HG02885 (cell line): ENCODE results near the gene ACAN.

Source experiments
- ATAC-seq: cut with Tn5 transposase; IDR thresholded peaks from one replicate; pipeline ENCODE4 v1.9.1; 2021; ENCODE audit warnings: mild to moderate bottlenecking; ENCODE audit not compliant: unreplicated experiment, poor library complexity

The ACAN gene

GRCh38 chr15:88839146-88839545 is 35.9 kb downstream of the ACAN start:
- ATAC-seq: no peak

DNA sequence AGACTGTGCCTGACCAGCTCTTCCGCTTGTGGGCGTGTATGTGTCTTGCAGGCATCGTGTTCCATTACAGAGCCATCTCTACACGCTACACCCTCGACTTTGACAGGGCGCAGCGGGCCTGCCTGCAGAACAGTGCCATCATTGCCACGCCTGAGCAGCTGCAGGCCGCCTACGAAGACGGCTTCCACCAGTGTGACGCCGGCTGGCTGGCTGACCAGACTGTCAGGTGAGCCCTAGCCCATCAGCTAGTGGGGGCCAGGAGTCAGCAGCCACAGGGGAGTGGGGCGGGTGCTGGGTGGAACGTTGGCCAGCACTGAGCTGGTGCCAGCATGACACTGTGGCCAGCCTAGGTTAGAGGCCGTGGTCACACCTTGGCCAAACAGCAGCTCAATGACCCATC is 36.7 kb downstream of the ACAN start:
- no peak for ATAC-seq

- no peak for ATAC-seq
Measured at GRCh38 chr15:88841236-88841635, 38.0 kb downstream of the ACAN start.

- ATAC-seq: no peak
Measured at GRCh38 chr15:88842156-88842555, 38.9 kb downstream of the ACAN start.

GRCh38 chr15:88843334-88843733 is 40.1 kb downstream of the ACAN start:
- ATAC-seq: no peak

GRCh38 chr15:88844749-88845386 is 41.6 kb downstream of the ACAN start:
- no peak for ATAC-seq

DNA sequence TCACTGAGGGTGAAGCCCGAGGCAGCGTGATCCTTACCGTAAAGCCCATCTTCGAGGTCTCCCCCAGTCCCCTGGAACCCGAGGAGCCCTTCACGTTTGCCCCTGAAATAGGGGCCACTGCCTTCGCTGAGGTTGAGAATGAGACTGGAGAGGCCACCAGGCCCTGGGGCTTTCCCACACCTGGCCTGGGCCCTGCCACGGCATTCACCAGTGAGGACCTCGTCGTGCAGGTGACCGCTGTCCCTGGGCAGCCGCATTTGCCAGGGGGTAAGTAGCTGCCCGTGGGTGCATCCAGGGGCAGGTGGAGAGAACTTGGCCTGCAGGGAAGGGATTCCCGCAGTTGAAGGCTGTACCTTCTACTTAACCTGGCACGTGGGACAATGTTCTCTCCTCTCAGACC is 42.4 kb downstream of the ACAN start:
- no peak for ATAC-seq

DNA sequence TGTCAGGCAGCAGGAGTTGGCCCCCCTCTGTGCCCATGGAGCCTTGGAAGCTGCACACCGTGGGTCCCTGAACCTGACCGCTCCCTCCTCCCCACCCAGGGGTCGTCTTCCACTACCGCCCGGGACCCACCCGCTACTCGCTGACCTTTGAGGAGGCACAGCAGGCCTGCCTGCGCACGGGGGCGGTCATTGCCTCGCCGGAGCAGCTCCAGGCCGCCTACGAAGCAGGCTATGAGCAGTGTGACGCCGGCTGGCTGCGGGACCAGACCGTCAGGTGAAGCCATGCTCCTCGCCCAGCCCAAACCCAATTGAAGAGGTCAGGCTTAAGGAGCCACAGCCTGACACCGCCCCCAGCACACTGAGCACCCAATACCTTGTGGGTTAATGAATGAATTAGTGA is 43.9 kb downstream of the ACAN start:
- ATAC-seq: no peak

- ATAC-seq: no peak
Measured at GRCh38 chr15:88848203-88848602, 45.0 kb downstream of the ACAN start.

DNA sequence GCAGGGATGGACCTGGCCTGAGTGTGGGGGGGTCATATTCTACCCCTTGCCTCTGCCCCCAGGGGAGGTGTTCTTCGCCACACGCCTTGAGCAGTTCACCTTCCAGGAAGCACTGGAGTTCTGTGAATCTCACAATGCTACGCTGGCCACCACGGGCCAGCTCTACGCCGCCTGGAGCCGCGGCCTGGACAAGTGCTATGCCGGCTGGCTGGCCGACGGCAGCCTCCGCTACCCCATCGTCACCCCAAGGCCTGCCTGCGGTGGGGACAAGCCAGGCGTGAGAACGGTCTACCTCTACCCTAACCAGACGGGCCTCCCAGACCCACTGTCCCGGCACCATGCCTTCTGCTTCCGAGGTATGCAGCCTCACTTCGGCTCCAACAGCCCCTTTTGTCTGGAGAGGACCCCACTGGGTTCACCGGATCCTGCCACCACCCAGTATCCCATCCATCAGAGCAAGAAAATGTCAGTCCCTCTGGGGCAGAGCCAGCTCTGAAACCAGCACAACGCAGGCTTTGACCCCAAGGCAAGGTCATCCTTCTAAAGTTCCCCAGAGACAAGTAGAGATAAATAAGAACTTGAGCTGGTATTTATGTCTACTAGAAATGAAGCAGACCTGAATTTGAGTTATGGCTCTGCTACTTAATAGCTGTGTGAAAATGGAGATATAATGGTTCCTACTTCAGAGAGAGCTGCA is 46.3 kb downstream of the ACAN start:
- ATAC-seq: no peak

DNA sequence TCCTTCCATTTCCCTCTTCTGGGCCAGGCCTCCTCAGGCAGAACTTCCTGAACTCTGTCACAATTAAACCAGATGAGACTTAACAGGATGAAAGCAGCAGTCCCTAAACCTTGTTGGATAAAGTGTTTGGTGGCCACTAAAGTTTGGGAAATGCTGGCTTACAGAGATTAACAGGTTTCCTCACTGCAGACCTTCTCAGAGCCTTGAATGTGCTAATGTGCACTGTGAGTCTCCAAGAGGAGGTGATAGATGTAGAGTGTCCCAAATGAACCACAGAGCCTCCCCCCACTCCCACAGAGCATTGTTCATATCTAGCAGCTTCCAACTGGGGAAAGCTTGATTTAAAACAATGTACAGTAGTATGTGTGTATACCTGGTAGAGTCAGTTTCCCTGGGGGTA is 49.2 kb downstream of the ACAN start:
- ATAC-seq: no peak

DNA sequence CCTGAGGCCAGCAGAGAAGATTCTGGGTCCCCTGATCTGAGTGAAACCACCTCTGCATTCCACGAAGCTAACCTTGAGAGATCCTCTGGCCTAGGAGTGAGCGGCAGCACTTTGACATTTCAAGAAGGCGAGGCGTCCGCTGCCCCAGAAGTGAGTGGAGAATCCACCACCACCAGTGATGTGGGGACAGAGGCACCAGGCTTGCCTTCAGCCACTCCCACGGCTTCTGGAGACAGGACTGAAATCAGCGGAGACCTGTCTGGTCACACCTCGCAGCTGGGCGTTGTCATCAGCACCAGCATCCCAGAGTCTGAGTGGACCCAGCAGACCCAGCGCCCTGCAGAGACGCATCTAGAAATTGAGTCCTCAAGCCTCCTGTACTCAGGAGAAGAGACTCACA is 55.7 kb downstream of the ACAN start:
- no peak for ATAC-seq

DNA sequence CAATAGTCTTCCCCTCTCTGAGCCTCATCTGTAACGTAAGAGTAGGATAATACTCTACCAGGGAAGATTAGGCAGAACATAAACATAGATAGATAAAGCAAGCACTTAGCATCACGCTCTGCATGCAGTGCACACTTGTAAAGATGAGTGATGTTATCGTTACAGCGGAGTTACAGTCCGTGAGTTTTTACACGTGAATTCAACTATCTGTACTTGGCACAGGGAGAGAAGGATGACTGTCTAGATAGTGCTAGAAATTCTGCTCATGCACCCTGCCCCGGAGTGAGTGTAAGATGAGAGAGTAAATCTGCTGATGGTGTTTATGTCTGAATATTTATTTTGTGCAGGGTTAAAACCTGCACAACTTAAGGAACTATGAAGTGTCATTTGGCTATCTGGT is 56.3 kb downstream of the ACAN start:
- no peak for ATAC-seq

GRCh38 chr15:88860212-88860611 is 57.0 kb downstream of the ACAN start:
- no peak for ATAC-seq

DNA sequence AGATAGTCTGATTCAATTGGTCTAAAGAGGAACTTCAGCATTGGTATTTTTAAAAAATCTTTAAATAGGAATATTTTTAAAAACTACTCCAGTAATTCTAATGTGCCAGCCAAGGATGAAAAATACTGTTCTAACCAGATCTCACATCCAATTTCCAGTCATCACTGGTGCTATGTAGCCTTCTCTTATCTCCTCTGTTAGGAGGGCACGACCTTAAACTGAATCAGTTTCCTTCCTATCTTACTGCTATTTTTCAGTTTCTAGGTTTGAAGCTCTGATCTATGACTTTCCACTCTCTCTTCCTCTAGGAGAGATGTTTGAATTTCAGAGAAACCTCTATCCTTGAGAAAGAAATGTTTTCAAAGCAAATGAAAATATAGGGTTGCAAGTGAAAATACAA is 60.2 kb downstream of the ACAN start:
- ATAC-seq: no peak

GRCh38 chr15:88864861-88865497 is 61.7 kb downstream of the ACAN start:
- ATAC-seq: no peak

DNA sequence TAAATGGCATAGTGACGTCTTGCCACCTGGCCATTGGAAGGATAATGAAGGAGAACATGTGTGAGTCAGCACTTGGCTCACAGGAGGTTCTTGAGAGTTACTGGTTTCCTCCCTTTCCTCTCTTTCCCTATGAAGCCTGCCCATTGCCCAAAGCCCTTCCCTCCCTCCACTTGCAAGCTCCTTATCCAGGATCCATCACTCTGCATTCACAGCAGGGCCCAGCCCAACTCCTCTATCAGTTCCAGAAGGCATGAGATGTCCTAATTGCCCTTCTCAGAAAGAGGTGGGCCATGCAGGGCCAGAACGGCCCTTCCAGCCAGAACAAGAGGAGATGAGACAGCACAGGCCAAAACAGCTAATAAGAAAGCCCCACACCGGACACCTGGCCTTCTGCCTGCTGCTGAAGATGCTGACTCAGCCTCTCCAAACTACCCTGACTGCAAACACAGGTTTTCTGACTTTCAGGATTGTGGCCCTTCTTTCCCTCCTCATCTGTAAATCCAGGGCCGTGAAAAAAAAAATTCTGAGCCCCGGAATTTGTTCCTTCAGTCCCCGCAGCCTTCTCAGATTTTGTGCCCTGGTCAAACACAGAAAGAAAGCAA is 62.4 kb downstream of the ACAN start:
- ATAC-seq: no peak

- no peak for ATAC-seq
Measured at GRCh38 chr15:88866295-88866881, 63.2 kb downstream of the ACAN start.

DNA sequence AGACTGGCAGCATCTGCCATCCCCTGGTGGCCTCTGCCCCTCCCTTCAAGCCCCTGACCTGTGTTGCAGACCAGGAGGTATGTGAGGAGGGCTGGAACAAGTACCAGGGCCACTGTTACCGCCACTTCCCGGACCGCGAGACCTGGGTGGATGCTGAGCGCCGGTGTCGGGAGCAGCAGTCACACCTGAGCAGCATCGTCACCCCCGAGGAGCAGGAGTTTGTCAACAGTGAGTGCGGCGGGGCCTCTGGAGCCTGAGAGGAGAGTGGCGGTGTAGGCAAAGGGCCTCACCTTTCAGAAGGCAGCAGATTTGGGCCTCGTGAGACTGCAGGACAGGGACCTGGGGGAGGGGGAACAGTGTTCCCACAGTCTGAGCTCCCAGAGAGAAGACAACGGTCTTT is 68.1 kb downstream of the ACAN start:
- no peak for ATAC-seq

GRCh38 chr15:88872106-88872505 is 68.9 kb downstream of the ACAN start:
- no peak for ATAC-seq

DNA sequence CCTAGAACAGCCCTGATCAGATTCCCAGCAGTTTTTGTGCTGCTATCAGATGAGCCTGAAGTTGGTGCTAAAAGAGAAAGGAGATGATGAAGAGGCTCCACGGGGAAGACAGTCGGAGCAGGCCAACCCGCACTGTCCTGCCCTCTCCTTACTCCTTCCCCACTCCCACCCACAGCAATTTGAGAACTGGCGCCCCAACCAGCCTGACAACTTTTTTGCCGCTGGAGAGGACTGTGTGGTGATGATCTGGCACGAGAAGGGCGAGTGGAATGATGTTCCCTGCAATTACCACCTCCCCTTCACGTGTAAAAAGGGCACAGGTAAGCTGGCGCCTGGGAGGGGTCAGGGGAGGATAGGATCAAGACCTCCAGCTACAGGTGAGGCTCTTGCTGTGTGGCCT is 69.5 kb downstream of the ACAN start:
- ATAC-seq: no peak
